ENCODE data around the gene CAPN5. TPM values are rescaled to one million over a fixed set of nuclear protein-coding genes. Genes with fewer than 3 reads are reported as not detected.

The CAPN5 gene
- total RNA-seq, 1 donor from 2014 or later: 29.7 TPM

GRCh38 chr11:77091146-77091940, 24.6 kb downstream of the CAPN5 start:
- H3K36me3 Mint-ChIP-seq (ENCODE audit: low read depth, unreplicated experiment): peaks cover 3% of the 10 kb centered on the region
- no peaks in the 10 kb centered on the region for H3K9me3 Mint-ChIP-seq (ENCODE audit: unreplicated experiment)
- H3K27ac Mint-ChIP-seq (ENCODE audit: unreplicated experiment): no peak overlapping the region
- H3K4me1 Mint-ChIP-seq (ENCODE audit: unreplicated experiment): no peaks in the 10 kb centered on the region
- H3K27me3 Mint-ChIP-seq (ENCODE audit: unreplicated experiment): peaks cover 4% of the 10 kb centered on the region
- TF ChIP-seq, protein P1, sequence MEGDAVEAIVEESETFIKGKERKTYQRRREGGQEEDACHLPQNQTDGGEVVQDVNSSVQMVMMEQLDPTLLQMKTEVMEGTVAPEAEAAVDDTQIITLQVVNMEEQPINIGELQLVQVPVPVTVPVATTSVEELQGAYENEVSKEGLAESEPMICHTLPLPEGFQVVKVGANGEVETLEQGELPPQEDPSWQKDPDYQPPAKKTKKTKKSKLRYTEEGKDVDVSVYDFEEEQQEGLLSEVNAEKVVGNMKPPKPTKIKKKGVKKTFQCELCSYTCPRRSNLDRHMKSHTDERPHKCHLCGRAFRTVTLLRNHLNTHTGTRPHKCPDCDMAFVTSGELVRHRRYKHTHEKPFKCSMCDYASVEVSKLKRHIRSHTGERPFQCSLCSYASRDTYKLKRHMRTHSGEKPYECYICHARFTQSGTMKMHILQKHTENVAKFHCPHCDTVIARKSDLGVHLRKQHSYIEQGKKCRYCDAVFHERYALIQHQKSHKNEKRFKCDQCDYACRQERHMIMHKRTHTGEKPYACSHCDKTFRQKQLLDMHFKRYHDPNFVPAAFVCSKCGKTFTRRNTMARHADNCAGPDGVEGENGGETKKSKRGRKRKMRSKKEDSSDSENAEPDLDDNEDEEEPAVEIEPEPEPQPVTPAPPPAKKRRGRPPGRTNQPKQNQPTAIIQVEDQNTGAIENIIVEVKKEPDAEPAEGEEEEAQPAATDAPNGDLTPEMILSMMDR (IDR thresholded peaks at IDR 0.05; ENCODE audit: unreplicated experiment): peak; percentile 90
- H3K4me3 Mint-ChIP-seq (ENCODE audit: unreplicated experiment): no peak overlapping the region
- DNase-seq (ENCODE audit: low spot score): peak; percentile 80

DNA sequence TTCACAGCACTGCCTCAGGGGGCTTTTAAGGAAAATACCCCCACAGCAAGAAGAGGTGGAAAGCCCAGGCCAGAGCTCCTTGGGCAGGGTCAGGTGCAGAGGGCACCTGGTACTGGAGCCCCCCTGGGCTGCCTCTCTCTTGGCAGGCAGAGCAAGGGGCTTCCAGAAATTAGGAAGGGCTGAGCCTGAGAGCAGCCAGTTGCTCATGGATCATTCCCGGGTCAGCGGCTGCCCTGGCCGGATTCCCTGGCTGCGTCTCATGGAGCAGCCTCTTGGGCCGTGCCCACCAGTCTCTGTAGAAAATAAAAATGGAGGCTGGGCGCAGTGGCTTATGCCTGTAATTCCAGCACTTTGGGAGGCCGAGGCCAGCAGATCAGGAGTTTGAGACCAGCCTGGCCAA, 25.6 kb downstream of the CAPN5 start:
- DNase-seq (ENCODE audit: low spot score): no peak
- TF ChIP-seq, protein P1 (IDR thresholded peaks at IDR 0.05; ENCODE audit: unreplicated experiment): no peak
- Mint-ChIP-seq H3K36me3 (ENCODE audit: low read depth, unreplicated experiment) (peaks cover 3% of the 10 kb centered on the region), H3K4me1 (ENCODE audit: unreplicated experiment) (no peaks in the 10 kb centered on the region), H3K27ac (ENCODE audit: unreplicated experiment) (no peak overlapping the region), H3K27me3 (ENCODE audit: unreplicated experiment) (peaks cover 4% of the 10 kb centered on the region), H3K9me3 (ENCODE audit: unreplicated experiment) (no peaks in the 10 kb centered on the region), H3K4me3 (ENCODE audit: unreplicated experiment) (no peak overlapping the region)

- peaks cover 4% of the 10 kb centered on the region for H3K27me3 Mint-ChIP-seq (ENCODE audit: unreplicated experiment)
- H3K4me1 Mint-ChIP-seq (ENCODE audit: unreplicated experiment): no peaks in the 10 kb centered on the region
- H3K27ac Mint-ChIP-seq (ENCODE audit: unreplicated experiment): no peak overlapping the region
- no peak overlapping the region for H3K4me3 Mint-ChIP-seq (ENCODE audit: unreplicated experiment)
- DNase-seq (ENCODE audit: low spot score): no peak
- H3K9me3 Mint-ChIP-seq (ENCODE audit: unreplicated experiment): no peaks in the 10 kb centered on the region
- TF ChIP-seq, protein P1 (IDR thresholded peaks at IDR 0.05; ENCODE audit: unreplicated experiment): no peak
- H3K36me3 Mint-ChIP-seq (ENCODE audit: low read depth, unreplicated experiment): peaks cover 3% of the 10 kb centered on the region
Measured at GRCh38 chr11:77093056-77093891, 26.5 kb downstream of the CAPN5 start.

GRCh38 chr11:77093987-77094840, 27.4 kb downstream of the CAPN5 start:
- TF ChIP-seq, protein P1 (IDR thresholded peaks at IDR 0.05; ENCODE audit: unreplicated experiment): no peak
- H3K27me3 Mint-ChIP-seq (ENCODE audit: unreplicated experiment): peaks cover 4% of the 10 kb centered on the region
- no peak for DNase-seq (ENCODE audit: low spot score)
- H3K27ac Mint-ChIP-seq (ENCODE audit: unreplicated experiment): no peak overlapping the region
- H3K4me1 Mint-ChIP-seq (ENCODE audit: unreplicated experiment): no peaks in the 10 kb centered on the region
- H3K4me3 Mint-ChIP-seq (ENCODE audit: unreplicated experiment): no peak overlapping the region
- no peaks in the 10 kb centered on the region for H3K9me3 Mint-ChIP-seq (ENCODE audit: unreplicated experiment)
- H3K36me3 Mint-ChIP-seq (ENCODE audit: low read depth, unreplicated experiment): peaks cover 3% of the 10 kb centered on the region
